B cell (primary cell): Measurements from ENCODE around the gene ADARB2. TPM values are rescaled to one million over a fixed set of nuclear protein-coding genes. Genes with fewer than 3 reads are reported as not detected.

Experiments
- ATAC-seq: fragments of 200-7000 bp; cut with Tn5 transposase; one replicate; pipeline ENCODE4 v1.10.0; 2021; ENCODE audit warnings: low read depth, mild to moderate bottlenecking, moderate number of reproducible peaks, moderate library complexity
- CTCF ChIA-PET: fragments of 350-600 bp; sonication (Branson Sonifier 250); formaldehyde crosslinking; loops from one replicate; lab custom pipeline; 2021; ENCODE audit warnings: antibody characterized with exemption, inconsistent platforms; lab: Charles Lee
- POLR2A ChIA-PET: fragments of 350-600 bp; sonication (Branson Sonifier 250); formaldehyde crosslinking; loops from one replicate; lab custom pipeline; 2021; ENCODE audit warnings: antibody characterized with exemption; lab: Charles Lee
- DNase-seq: peaks from one replicate; pipeline ENCODE4 v3.0.0; 2013
- H2AFZ ChIP-seq: 2 replicates; pipeline ENCODE4 v1.6.1; 2012; ENCODE audit warnings: mild to moderate bottlenecking, low read depth, low read length; ENCODE audit not compliant: insufficient read depth, poor library complexity, severe bottlenecking
- H3K27ac ChIP-seq, 2 donors: 1 replicate in 1 of 2; 2 replicates in 1 of 2; pipeline ENCODE4 v1.5.1; 2012 to 2013; ENCODE audit warnings: low read length in 2 of 2, mild to moderate bottlenecking in 2 of 2, moderate library complexity in 1 of 2
- H3K27me3 ChIP-seq, 4 experiments: fragments of 200-600 bp in 1 of 4; sonication (generic) in 1 of 4; replicated peaks in 1 of 4; 1 replicate in 2 of 4; 2 replicates in 2 of 4; pipeline versions ENCODE4 v1.6.1 to v1.7.0; 2013 to 2016; ENCODE audit warnings: low read length in 3 of 4, mild to moderate bottlenecking in 2 of 4, mixed read lengths in 1 of 4, moderate library complexity in 1 of 4; ENCODE audit not compliant: insufficient read depth in 4 of 4, control insufficient read depth in 3 of 4; ENCODE audit errors: control extremely low read depth in 1 of 4
- H3K36me3 ChIP-seq, 2 experiments: replicated peaks in 1 of 2; 1 replicate in 1 of 2; 2 replicates in 1 of 2; pipeline versions ENCODE4 v1.6.1 to v1.7.1; 2013; ENCODE audit warnings: low read length in 1 of 2; ENCODE audit not compliant: insufficient read depth in 2 of 2, control insufficient read depth in 1 of 2; ENCODE audit errors: control extremely low read depth in 1 of 2, extremely low read depth in 1 of 2
- H3K4me1 ChIP-seq, 2 donors: fragments of 200-600 bp in 1 of 2; sonication (generic) in 1 of 2; 1 replicate in 1 of 2; 2 replicates in 1 of 2; pipeline versions ENCODE4 v1.5.1 to v1.6.1; 2013 to 2017; ENCODE audit warnings: low read length in 2 of 2; ENCODE audit not compliant: control insufficient read depth in 2 of 2, insufficient read depth in 2 of 2
- H3K4me2 ChIP-seq: replicated peaks from 2 replicates; pipeline ENCODE3; 2012; ENCODE audit warnings: mild to moderate bottlenecking, low read depth, low read length; ENCODE audit not compliant: poor library complexity, severe bottlenecking
- H3K4me3 ChIP-seq, 5 experiments: fragments of 200-600 bp in 1 of 5; sonication (generic) in 1 of 5; 1 replicate in 3 of 5; 2 replicates in 2 of 5; pipeline versions ENCODE4 v1.5.1 to v1.7.0; 2011 to 2016; ENCODE audit warnings: low read length in 4 of 5, mild to moderate bottlenecking in 4 of 5, low read depth in 2 of 5, control low read depth in 1 of 5, moderate library complexity in 1 of 5; ENCODE audit not compliant: insufficient read depth in 1 of 5; ENCODE audit errors: control extremely low read depth in 1 of 5, extremely low read depth in 1 of 5
- H3K79me2 ChIP-seq: fragments of 200-600 bp; sonication (generic); one replicate; pipeline ENCODE4 v1.6.0; 2016; ENCODE audit warnings: low read length; ENCODE audit not compliant: control insufficient read depth, insufficient read depth
- H3K9ac ChIP-seq: fragments of 200-600 bp; sonication (generic); 2 replicates; pipeline ENCODE4 v1.6.1; 2017; ENCODE audit warnings: mild to moderate bottlenecking, low read length, moderate library complexity
- H3K9me3 ChIP-seq, 3 donors: one replicate each; pipeline versions ENCODE4 v1.6.1 to v1.7.1; 2013; ENCODE audit warnings: low read length in 2 of 3; ENCODE audit not compliant: control insufficient read depth in 2 of 3, insufficient read depth in 1 of 3; ENCODE audit errors: control extremely low read depth in 1 of 3
- H4K20me1 ChIP-seq: 2 replicates; pipeline ENCODE4 v1.6.0; 2012; ENCODE audit warnings: mild to moderate bottlenecking, low read length; ENCODE audit not compliant: insufficient read depth, control insufficient read depth, poor library complexity, severe bottlenecking
- H3K27ac Mint-ChIP-seq: one replicate; pipeline ENCODE4 v1.8.0; 2021; ENCODE audit warnings: mixed read lengths
- H3K27me3 Mint-ChIP-seq: one replicate; pipeline ENCODE4 v1.8.0; 2021; ENCODE audit warnings: mixed read lengths
- H3K4me1 Mint-ChIP-seq: one replicate; pipeline ENCODE4 v1.8.0; 2021; ENCODE audit warnings: mixed read lengths
- H3K4me3 Mint-ChIP-seq: one replicate; pipeline ENCODE4 v1.8.0; 2021; ENCODE audit warnings: mixed read lengths
- H3K9me3 Mint-ChIP-seq: one replicate; pipeline ENCODE4 v1.8.0; 2022; ENCODE audit warnings: mixed read lengths; ENCODE audit not compliant: insufficient read depth
- CTCF ChIP-seq: fragments of 200-600 bp; IDR thresholded peaks from one replicate; pipeline ENCODE4 v1.8.0; 2022; ENCODE audit warnings: antibody characterized with exemption, mild to moderate bottlenecking
- EZH2 ChIP-seq: IDR thresholded peaks from 2 replicates; pipeline ENCODE4 v1.6.1; 2012; ENCODE audit warnings: borderline replicate concordance, low read depth, mild to moderate bottlenecking, moderate library complexity, low read length; ENCODE audit not compliant: insufficient read depth, poor library complexity, severe bottlenecking
- WGBS: methylation state at CpG from one replicate; pipeline ENCODE4 v1.1.5; 2013; ENCODE audit warnings: missing lambda C conversion rate; ENCODE audit not compliant: insufficient coverage; 5-methylcytosine and 5-hydroxymethylcytosine counted together
- intact Hi-C: fragments of 100-400 bp; cut with micrococcal nuclease; formaldehyde crosslinking; loops from one replicate; pipeline ENCODE4 v1.10.0; 2022
- polyA plus RNA-seq: library from polyadenylated mRNA; depleted of rRNA; stranded (reverse); fragments of >200 nt; gene quantifications from 2 replicates; pipeline ENCODE4 v1.2.3, GENCODE V29; 2012
- total RNA-seq, 2 donors: library from RNA; stranded (reverse); fragments of 120-200 nt in 1 of 2; gene quantifications; 1 replicate in 1 of 2; 2 replicates in 1 of 2; pipeline versions ENCODE4 v1.2.3 to v1.2.4, GENCODE V29; 2013 to 2022

ADARB2 gene
- total and polyA plus RNA-seq, 2 donors (not counting 1 experiment from before 2014, with no cell fraction given), result 0.13 to 0.96 TPM

GRCh38 chr10:1736144-1736971 lies 967 bp downstream of the ADARB2 start:
- H3K4me3 Mint-ChIP-seq, result peak overlapping the region; percentile 61
- no peaks in the 10 kb centered on the region for H3K79me2 ChIP-seq
- H3K27ac Mint-ChIP-seq, result no peak overlapping the region
- H3K27me3 ChIP-seq, result peaks cover 0 to 65% (median 57%) of the 10 kb centered on the region in 4 experiments
- H3K4me1 Mint-ChIP-seq, result peaks cover 33% of the 10 kb centered on the region
- WGBS, result 4% methylated on average over 43 of the region's 43 CpGs
- peak overlapping the region; percentile 52 for H2AFZ ChIP-seq
- intact Hi-C loops, result loop anchor here (10.0 kb wide), 1 partner anchor 72 kb away; no protein-coding TSS in a partner anchor
- POLR2A ChIA-PET, result no interaction called here
- DNase-seq (peak; percentile 16), ATAC-seq (no peak)
- H3K9me3 ChIP-seq, result peaks cover 0 to 4% (median 2%) of the 10 kb centered on the region in 3 donors
- CTCF ChIA-PET, result interaction anchor here (3.6 kb wide), 1 partner anchor 316 kb away, joined by 14 read pairs; no protein-coding TSS in a partner anchor
- no peaks in the 10 kb centered on the region for H4K20me1 ChIP-seq
- peaks cover 76% of the 10 kb centered on the region for H3K27me3 Mint-ChIP-seq
- H3K9me3 Mint-ChIP-seq, result no peaks in the 10 kb centered on the region
- H3K4me2 ChIP-seq, result peak overlapping the region; percentile 90
- peak overlapping the region; percentile 16 to 50 (median 42) for H3K4me3 ChIP-seq
- TF ChIP-seq CTCF (no peak), EZH2 (no peak)
- H3K27ac ChIP-seq, result no peak overlapping the region
- H3K9ac ChIP-seq, result peak overlapping the region; percentile 61
- no peaks in the 10 kb centered on the region for H3K36me3 ChIP-seq
- H3K4me1 ChIP-seq, result peaks cover 32 to 36% of the 10 kb centered on the region in 2 donors

GRCh38 chr10:1735562-1735961 lies 1.8 kb downstream of the ADARB2 start:
- Histone ChIP-seq H3K9ac (no peak overlapping the region), H3K4me2 (no peak overlapping the region)
- CTCF ChIA-PET, result no interaction called here

More at GRCh38 chr10:1735562-1735961, 1.8 kb downstream of the ADARB2 start:
- H4K20me1 ChIP-seq, result no peaks in the 10 kb centered on the region
- H3K4me3 ChIP-seq, result no peak overlapping the region
- peaks cover 77% of the 10 kb centered on the region for H3K27me3 Mint-ChIP-seq
- no peak overlapping the region for H3K27ac Mint-ChIP-seq
- intact Hi-C loops, result loop anchor here (10.0 kb wide), 1 partner anchor 71 kb away; no protein-coding TSS in a partner anchor
- H3K4me1 ChIP-seq, result peaks cover 32 to 36% of the 10 kb centered on the region in 2 donors
- no peak overlapping the region for H3K27ac ChIP-seq
- H2AFZ ChIP-seq, result no peak overlapping the region
- 58% methylated on average over 6 of the region's 8 CpGs for WGBS
- H3K4me3 Mint-ChIP-seq, result peak overlapping the region; percentile 61
- H3K4me1 Mint-ChIP-seq, result peaks cover 33% of the 10 kb centered on the region
- H3K9me3 Mint-ChIP-seq, result no peaks in the 10 kb centered on the region
- no peaks in the 10 kb centered on the region for H3K36me3 ChIP-seq
- ATAC-seq (no peak), DNase-seq (peak; percentile 20)
- peaks cover 0 to 70% (median 60%) of the 10 kb centered on the region in 4 experiments for H3K27me3 ChIP-seq
- TF ChIP-seq CTCF (no peak), EZH2 (no peak)
- peaks cover 0 to 4% (median 2%) of the 10 kb centered on the region in 3 donors for H3K9me3 ChIP-seq
- POLR2A ChIA-PET, result no interaction called here
- no peaks in the 10 kb centered on the region for H3K79me2 ChIP-seq
